HepG2 (cell line): ENCODE results near the gene ANKRD13D. TPM values are rescaled to one million over a fixed set of nuclear protein-coding genes. Genes with fewer than 3 reads are reported as not detected.

Experiments
- DBP ChIP-seq: sonication (generic); formaldehyde crosslinking; IDR thresholded peaks from 2 replicates; pipeline ENCODE4 v1.4.0; 2020; ENCODE audit warnings: missing genetic modification reagents; ENCODE audit errors: not compliant biosample characterization
- FOXK2 ChIP-seq: fragments of 450-650 bp; IDR thresholded peaks from 2 replicates; pipeline ENCODE4 v1.6.1; 2016
- FOXO1 ChIP-seq: sonication (generic); formaldehyde crosslinking; IDR thresholded peaks from 2 replicates; pipeline ENCODE4 v1.4.0; 2020; ENCODE audit warnings: missing genetic modification reagents
- GPN1 ChIP-seq: sonication (generic); formaldehyde crosslinking; IDR thresholded peaks from 2 replicates; pipeline ENCODE4 v1.5.1; 2020; ENCODE audit warnings: missing genetic modification reagents, borderline replicate concordance
- HOMEZ ChIP-seq: IDR thresholded peaks from 2 replicates; pipeline ENCODE4 v1.6.1; 2016; ENCODE audit warnings: low read depth
- MXD4 ChIP-seq: IDR thresholded peaks from 2 replicates; pipeline ENCODE4 v1.6.1; 2016; ENCODE audit warnings: mild to moderate bottlenecking, missing biosample characterization, missing genetic modification reagents
- RXRA ChIP-seq: sonication (generic); formaldehyde crosslinking; IDR thresholded peaks from 2 replicates; pipeline ENCODE4 v1.5.1; 2020; ENCODE audit warnings: missing genetic modification reagents
- YEATS4 ChIP-seq: sonication (generic); formaldehyde crosslinking; IDR thresholded peaks from 2 replicates; pipeline ENCODE4 v1.4.0; 2020; ENCODE audit warnings: missing genetic modification reagents, borderline replicate concordance
- YY1 ChIP-seq: IDR thresholded peaks from 2 replicates; pipeline ENCODE4 v1.6.1; 2011; ENCODE audit warnings: low read length, low read depth, moderate library complexity, mild to moderate bottlenecking; ENCODE audit not compliant: insufficient read depth, insufficient replicate concordance
- ZFP37 ChIP-seq: sonication (generic); formaldehyde crosslinking; IDR thresholded peaks from 2 replicates; pipeline ENCODE4 v1.4.0; 2020; ENCODE audit warnings: missing genetic modification reagents, borderline replicate concordance
- ZNF12 ChIP-seq: sonication (generic); formaldehyde crosslinking; IDR thresholded peaks from 2 replicates; pipeline ENCODE4 v1.5.0; 2020; ENCODE audit warnings: missing genetic modification reagents
- ZNF234 ChIP-seq: sonication (generic); formaldehyde crosslinking; conservative IDR thresholded peaks from 2 replicates; pipeline ENCODE4 v1.5.1; 2020; ENCODE audit warnings: mild to moderate bottlenecking, missing genetic modification reagents
- ZNF260 ChIP-seq: sonication (generic); formaldehyde crosslinking; IDR thresholded peaks from 2 replicates; pipeline ENCODE4 v1.4.0; 2020; ENCODE audit warnings: missing genetic modification reagents, low read depth, mild to moderate bottlenecking, borderline replicate concordance
- ZNF296 ChIP-seq: sonication (generic); formaldehyde crosslinking; conservative IDR thresholded peaks from 2 replicates; pipeline ENCODE4 v1.5.0; 2020; ENCODE audit warnings: mild to moderate bottlenecking, missing genetic modification reagents
- ZNF317 ChIP-seq: sonication (generic); formaldehyde crosslinking; IDR thresholded peaks from 2 replicates; pipeline ENCODE4 v1.5.0; 2020; ENCODE audit warnings: mild to moderate bottlenecking, missing genetic modification reagents
- ZNF432 ChIP-seq: sonication (generic); formaldehyde crosslinking; IDR thresholded peaks from 2 replicates; pipeline ENCODE4 v1.5.0; 2020; ENCODE audit warnings: missing genetic modification reagents, mild to moderate bottlenecking, borderline replicate concordance
- ZNF549 ChIP-seq: sonication (generic); formaldehyde crosslinking; IDR thresholded peaks from 2 replicates; pipeline ENCODE4 v1.5.0; 2020; ENCODE audit warnings: missing genetic modification reagents
- ZNF598 ChIP-seq: sonication (generic); formaldehyde crosslinking; IDR thresholded peaks from 2 replicates; pipeline ENCODE4 v1.5.1; 2020; ENCODE audit warnings: mild to moderate bottlenecking, missing genetic modification reagents, borderline replicate concordance
- ZNF646 ChIP-seq: sonication (generic); formaldehyde crosslinking; IDR thresholded peaks from 2 replicates; pipeline ENCODE4 v1.9.0; 2021; ENCODE audit warnings: mild to moderate bottlenecking, missing genetic modification reagents
- ZNF75D ChIP-seq: sonication (generic); formaldehyde crosslinking; IDR thresholded peaks from 2 replicates; pipeline ENCODE4 v1.8.1; 2023; ENCODE audit warnings: missing genetic modification reagents, mild to moderate bottlenecking, borderline replicate concordance
- polyA plus RNA-seq, 8 experiments: library from polyadenylated mRNA; depleted of rRNA in 3 of 8; stranded (reverse) in 7 of 8; unstranded in 1 of 8; fragments of >200 nt; fragmentation: Illumina TruSeq in 4 of 8; extraction: Trizol in 4 of 8; gene quantifications; 2 replicates each; pipeline versions ENCODE4 v1.2.1 to v1.2.3, GENCODE V29; 2011 to 2016; ENCODE audit warnings: low read depth in 4 of 8, missing spikeins in 1 of 8, mixed read lengths in 1 of 8; ENCODE audit not compliant: insufficient read depth in 1 of 8
- total RNA-seq, 5 experiments: library from RNA; depleted of rRNA; stranded (reverse); fragments of >200 nt; fragmentation: Illumina TruSeq; extraction: Trizol; gene quantifications; 2 replicates each; pipeline ENCODE4 v1.2.3, GENCODE V29; 2016; ENCODE audit warnings: low read depth in 1 of 5

Gene ANKRD13D
- total and polyA plus RNA-seq, 2 of the 13 experiments (the other 11 are each of a cell fraction or from before 2014, with no cell fraction given): 18.6 to 27.3 TPM

- no peak for TF ChIP-seq ZNF598
- peak; percentile 72; the same call in 1 of the 2 replicates for TF ChIP-seq YEATS4 (CRISPR knock-in tag)
- no peak for TF ChIP-seq FOXK2
- TF ChIP-seq ZNF317 (CRISPR knock-in tag): no peak
- TF ChIP-seq ZNF12 (CRISPR knock-in tag): peak; percentile 62; the same call in 1 of the 2 replicates
- no peak for TF ChIP-seq ZNF646
- TF ChIP-seq ZNF296: no peak
- TF ChIP-seq RXRA: peak; percentile 79
- TF ChIP-seq GPN1: no peak
- no peak for TF ChIP-seq DBP (CRISPR knock-in tag)
- TF ChIP-seq ZNF549 (CRISPR knock-in tag): no peak
- peak; percentile 98 for TF ChIP-seq MXD4 (CRISPR knock-in tag)
- TF ChIP-seq ZNF432 (CRISPR knock-in tag): no peak
- peak; percentile 32; the same call in 1 of the 2 replicates for TF ChIP-seq HOMEZ (CRISPR knock-in tag)
- no peak for TF ChIP-seq ZNF234
- no peak for TF ChIP-seq ZNF260 (CRISPR knock-in tag)
- peak; percentile 73; the same call in 1 of the 2 replicates for TF ChIP-seq FOXO1
- no peak for TF ChIP-seq ZNF75D (CRISPR knock-in tag)
- peak; percentile 90; the same call in 1 of the 2 replicates for TF ChIP-seq ZFP37 (CRISPR knock-in tag)
- peak; percentile 79 for TF ChIP-seq YY1
These were observed 49.1 kb upstream of the ANKRD13D start (continued) for GRCh38 chr11:67239783-67240575.
